GM10266 (cell line): Measurements from ENCODE around the gene ATP6V1C2.
"Not testable (repeated sequence)": the region's sequence is repeated elsewhere in the genome, so short reads cannot be mapped to it uniquely, and the experiment has no call there.

Experiments used
- DNase-seq: peaks from one replicate; pipeline ENCODE4 v3.0.0; 2012; ENCODE audit errors: extremely low spot score
- TF ChIP-seq, protein P1 (sequence below): IDR thresholded peaks from 2 replicates; pipeline ENCODE4 v1.5.1; 2012; ENCODE audit warnings: mild to moderate bottlenecking, low read depth; ENCODE audit not compliant: control insufficient read depth, insufficient read depth; ENCODE audit errors: missing control alignments

Gene ATP6V1C2

DNA sequence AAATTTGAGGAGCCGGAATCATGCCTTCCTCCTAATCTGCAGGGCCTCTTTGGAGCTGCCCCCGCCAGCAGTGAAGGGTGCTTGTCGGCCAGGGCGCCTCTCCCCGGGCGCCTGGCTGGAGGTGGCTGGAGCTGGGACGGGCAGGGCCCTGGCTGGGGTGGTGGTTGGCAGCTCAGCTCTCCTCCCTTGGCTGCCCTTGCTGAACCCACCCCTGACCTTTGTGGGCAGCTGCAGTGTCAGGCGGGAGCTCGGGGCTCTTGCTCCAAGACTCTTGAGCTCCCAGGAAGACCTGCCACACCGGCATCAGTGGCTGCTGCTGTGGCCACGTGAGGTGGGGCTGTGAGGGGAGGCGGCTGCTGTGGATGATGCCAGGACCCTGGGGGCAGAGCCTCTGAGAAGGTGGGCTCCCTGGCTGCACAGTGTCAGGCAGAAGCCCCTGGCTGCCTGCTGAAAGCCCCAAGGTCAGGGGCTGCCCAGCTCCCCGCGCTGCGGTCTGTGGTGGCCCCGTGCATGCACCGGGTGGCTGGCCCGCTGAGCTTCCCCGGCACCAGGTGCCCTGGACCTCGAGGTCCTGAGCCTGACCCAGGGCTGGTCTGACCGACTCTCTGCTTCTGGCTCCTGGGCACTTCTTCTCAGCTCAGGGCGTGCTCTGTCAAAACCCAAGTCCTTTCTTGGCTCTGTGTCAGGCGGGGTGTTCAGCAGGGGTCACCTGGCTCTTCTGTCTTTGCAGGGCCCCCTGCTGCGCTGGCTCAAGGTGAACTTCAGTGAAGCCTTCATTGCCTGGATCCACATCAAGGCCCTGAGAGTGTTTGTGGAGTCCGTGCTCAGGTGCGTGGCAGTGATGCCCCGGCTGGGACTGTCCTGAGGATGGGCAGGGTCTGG is 56.7 kb downstream of the ATP6V1C2 start:
- TF ChIP-seq, protein P1, sequence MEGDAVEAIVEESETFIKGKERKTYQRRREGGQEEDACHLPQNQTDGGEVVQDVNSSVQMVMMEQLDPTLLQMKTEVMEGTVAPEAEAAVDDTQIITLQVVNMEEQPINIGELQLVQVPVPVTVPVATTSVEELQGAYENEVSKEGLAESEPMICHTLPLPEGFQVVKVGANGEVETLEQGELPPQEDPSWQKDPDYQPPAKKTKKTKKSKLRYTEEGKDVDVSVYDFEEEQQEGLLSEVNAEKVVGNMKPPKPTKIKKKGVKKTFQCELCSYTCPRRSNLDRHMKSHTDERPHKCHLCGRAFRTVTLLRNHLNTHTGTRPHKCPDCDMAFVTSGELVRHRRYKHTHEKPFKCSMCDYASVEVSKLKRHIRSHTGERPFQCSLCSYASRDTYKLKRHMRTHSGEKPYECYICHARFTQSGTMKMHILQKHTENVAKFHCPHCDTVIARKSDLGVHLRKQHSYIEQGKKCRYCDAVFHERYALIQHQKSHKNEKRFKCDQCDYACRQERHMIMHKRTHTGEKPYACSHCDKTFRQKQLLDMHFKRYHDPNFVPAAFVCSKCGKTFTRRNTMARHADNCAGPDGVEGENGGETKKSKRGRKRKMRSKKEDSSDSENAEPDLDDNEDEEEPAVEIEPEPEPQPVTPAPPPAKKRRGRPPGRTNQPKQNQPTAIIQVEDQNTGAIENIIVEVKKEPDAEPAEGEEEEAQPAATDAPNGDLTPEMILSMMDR: no peak
- no peak for DNase-seq

DNA sequence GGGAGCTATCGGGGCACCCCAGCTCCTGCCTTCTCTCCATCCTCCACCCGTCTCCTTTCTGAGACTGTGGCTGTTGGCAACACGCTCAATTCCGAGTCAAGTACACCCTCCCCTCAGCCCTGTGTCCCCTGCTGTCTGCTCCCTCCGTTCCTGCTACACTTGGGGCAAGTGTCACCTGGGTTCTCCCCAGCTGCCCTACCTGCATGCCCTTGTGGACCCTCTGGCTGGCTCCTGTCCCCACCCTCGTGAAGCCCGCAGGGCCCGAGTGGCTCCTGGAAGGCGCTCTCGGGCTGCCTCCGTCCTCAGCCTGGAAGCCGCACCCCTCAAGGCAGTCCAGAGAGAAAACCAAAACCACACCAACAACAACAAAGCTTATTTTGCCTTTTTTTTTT is 57.3 kb downstream of the ATP6V1C2 start:
- DNase-seq: no peak
- TF ChIP-seq, protein P1: no peak

DNA sequence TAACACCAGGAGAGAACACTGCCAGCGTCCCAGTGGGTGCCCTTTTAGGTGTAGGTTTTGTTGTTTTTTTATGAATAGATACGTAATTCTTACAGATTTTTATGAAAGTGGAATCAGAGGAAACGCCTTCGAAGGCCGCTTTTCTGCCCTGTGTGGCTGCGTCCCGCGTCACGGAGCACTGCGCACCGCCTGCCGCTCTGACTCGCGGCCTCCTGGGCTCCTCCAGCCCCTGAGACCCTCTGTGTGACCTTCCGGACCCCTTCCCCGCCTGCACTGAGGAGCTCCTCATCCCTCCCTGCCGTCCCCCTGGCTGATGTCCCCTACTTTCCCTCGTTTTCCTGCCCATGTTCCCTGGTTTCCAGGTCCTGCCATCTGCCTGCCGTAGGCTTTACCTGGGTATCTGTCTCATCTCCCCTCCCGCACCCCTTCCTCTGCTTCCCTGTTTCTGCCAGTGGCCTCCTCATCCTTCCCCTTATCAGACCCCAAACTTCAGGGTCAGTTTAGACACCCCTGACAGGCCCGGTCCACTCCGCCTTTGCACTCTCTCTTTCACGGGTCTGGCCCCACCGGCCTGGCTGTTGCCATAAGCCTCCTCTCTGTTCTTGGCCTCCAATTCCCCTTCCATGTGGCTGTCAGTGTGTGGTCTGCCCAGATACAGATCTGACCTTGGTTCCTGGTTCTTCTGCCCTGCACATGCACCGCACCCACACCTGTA is 58.5 kb downstream of the ATP6V1C2 start:
- TF ChIP-seq, protein P1: no peak
- DNase-seq: no peak

DNA sequence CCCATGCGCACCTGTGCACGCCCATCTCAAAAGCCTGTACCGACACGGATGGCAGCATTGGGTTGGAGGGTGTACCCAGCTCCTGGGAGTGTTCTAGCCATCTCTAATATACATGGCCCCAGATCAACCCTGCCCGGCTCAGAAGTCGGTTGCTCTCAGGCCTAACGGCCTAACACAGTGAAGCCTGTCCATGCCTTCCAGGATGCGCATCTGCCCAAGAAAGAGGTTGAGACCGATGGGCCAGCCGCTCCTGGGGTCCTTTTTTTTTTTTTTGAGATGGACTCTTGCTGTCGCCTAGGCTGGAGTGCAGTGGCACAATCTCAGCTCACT is 59.0 kb downstream of the ATP6V1C2 start:
- no peak for DNase-seq
- TF ChIP-seq, protein P1: no peak

DNA sequence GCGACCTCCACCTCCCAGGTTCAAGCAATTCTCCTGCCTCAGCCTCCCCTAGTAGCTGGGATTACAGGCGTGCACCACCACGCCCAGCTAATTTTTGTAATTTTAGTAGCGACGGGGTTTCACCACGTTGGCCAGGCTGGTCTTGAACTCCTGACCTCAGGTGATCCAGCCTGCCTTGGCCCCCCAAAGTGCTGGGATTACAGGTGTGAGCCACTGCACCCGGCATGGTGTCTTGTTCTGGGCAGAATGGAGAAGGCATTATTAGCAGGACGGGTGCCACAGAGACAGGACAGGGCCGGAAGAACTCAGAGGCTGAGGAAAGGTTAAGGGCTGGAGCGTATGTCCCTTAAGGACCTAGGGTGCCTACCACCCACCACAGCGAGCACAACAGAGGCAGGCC is 59.4 kb downstream of the ATP6V1C2 start:
- not testable (repeated sequence) for DNase-seq

DNA sequence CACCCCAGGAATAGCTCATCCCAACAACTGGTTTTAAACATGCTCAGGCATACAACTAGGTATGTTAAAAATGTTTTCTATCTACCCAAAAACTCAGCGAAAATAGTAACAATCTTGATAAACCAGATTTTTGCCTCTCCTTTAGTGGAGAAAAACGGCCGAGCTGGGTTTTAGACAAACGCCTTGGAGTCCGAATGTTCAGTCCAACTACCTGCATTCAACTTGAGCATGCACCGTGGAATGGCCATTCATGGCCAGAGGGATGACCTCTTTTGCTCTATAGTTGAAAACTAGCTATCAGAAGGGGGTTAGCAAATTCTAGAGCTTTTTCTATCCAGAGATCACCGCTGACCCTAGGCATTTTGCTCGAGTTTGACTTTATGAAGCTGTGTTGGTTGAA is 60.3 kb downstream of the ATP6V1C2 start:
- TF ChIP-seq, protein P1: no peak
- DNase-seq: no peak

DNA sequence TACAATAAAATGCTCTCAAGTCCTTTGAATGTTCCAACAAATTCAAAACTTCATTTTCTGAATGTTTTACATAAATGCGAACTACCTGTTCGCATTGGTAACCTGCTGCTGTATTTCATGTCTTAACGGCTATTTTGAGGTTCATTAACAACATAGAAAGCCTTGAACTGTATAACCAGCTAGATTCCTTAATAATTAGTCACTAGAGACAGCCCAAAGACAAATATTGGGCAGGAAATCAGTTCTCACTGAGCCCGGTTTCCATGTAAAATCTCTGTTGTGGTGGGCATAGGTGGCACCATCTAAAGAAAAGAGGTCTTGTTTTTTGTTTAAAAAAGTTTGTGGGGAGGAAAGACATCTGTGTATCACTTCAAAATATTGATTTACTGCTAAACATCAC is 62.0 kb downstream of the ATP6V1C2 start:
- TF ChIP-seq, protein P1: no peak
- no peak for DNase-seq
